ENCODE data around the gene COPZ2.
"Not testable (repeated sequence)": the region's sequence is repeated elsewhere in the genome, so short reads cannot be mapped to it uniquely, and the experiment has no call there.

The COPZ2 gene

DNA sequence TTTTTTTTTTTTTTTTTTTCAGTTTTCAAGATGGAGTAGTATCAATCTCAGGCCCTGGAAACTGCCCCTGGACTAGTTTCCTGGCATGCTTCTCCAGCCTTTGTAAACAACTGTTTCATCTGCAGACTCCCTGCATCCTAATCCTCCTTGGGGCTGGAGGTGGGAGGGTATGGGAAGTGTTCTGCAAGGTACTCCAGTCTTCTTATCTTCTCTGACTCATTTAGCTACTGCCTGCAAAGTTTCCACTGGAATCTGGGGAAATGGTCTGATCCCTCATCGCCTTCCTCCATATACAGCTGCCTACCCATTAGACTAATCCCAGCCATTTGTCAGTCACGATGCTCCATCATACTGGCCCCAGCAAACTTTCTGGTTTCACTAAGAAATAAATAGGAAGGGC lies 21.5 kb downstream of the COPZ2 start:
- Mint-ChIP-seq H3K4me3 (no peak overlapping the region), H3K36me3 (no peaks in the 10 kb centered on the region), H3K4me1 (peaks cover 12% of the 10 kb centered on the region), H3K9me3 (no peaks in the 10 kb centered on the region), H3K27ac (no peak overlapping the region), H3K27me3 (peaks cover 6% of the 10 kb centered on the region)
- DNase-seq (ENCODE audit: low spot score in 2 of 2) (no peak), ATAC-seq (ENCODE audit: low read depth) (no peak)

- Mint-ChIP-seq H3K27me3 (peaks cover 9% of the 10 kb centered on the region), H3K36me3 (no peaks in the 10 kb centered on the region), H3K4me1 (peaks cover 12% of the 10 kb centered on the region), H3K4me3 (no peak overlapping the region), H3K27ac (no peak overlapping the region), H3K9me3 (no peaks in the 10 kb centered on the region)
- DNase-seq (ENCODE audit: low spot score in 2 of 2) (no peak), ATAC-seq (ENCODE audit: low read depth) (no peak)
Observed at GRCh38 chr17:48014595-48015111, 22.9 kb downstream of the COPZ2 start.

- DNase-seq (ENCODE audit: low spot score in 2 of 2) (no peak), ATAC-seq (ENCODE audit: low read depth) (no peak)
- H3K9me3 Mint-ChIP-seq: no peaks in the 10 kb centered on the region
- H3K27ac Mint-ChIP-seq: no peak overlapping the region
- peaks cover 12% of the 10 kb centered on the region for H3K4me1 Mint-ChIP-seq
- H3K36me3 Mint-ChIP-seq: no peaks in the 10 kb centered on the region
- H3K4me3 Mint-ChIP-seq: no peak overlapping the region
- H3K27me3 Mint-ChIP-seq: peaks cover 10% of the 10 kb centered on the region
Observed at GRCh38 chr17:48013876-48014594, 23.6 kb downstream of the COPZ2 start.

DNA sequence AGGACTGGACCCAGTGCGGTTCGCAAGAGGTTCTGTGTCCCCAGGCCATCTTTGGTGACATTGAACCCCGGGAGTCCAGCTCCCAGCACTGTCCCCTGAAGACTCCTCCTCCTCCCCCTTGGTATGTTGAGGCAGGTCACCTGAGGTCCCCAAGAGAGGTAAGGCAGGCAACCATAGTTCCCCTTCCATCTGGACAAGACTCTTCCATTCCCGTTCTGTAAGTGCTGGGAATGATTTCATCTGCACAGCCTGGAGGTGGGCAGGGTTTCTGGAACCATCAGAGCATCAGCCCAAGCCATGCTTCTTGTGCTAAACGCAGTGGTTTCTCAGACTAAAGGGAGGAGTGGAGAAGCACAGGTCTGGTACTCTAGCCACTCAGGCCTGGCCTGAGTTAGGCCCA lies 24.9 kb downstream of the COPZ2 start:
- H3K4me3 Mint-ChIP-seq: peak overlapping the region; percentile 84
- H3K36me3 Mint-ChIP-seq: no peaks in the 10 kb centered on the region
- H3K27ac Mint-ChIP-seq: no peak overlapping the region
- peaks cover 9% of the 10 kb centered on the region for H3K4me1 Mint-ChIP-seq
- DNase-seq (ENCODE audit: low spot score in 2 of 2) (no peak), ATAC-seq (ENCODE audit: low read depth) (no peak)
- H3K9me3 Mint-ChIP-seq: no peaks in the 10 kb centered on the region
- H3K27me3 Mint-ChIP-seq: peaks cover 12% of the 10 kb centered on the region

DNA sequence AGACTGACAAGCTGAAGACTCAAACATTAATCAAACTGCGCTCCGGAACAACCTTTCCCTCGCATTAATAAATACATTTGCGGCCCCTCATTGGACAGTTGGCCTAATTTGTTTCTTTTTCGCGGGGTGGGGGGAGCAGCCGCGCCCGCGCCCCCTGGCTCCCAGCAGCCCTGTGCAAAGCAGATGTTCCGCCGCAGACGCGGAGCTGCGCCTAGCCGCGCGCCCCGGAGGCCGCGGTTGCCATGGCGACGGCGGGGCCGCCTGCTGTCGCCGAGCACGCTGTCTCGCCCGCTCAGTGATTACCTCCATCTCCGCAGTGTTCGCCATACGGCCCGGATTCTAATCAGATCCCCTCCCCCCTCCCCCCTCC lies 25.5 kb downstream of the COPZ2 start:
- DNase-seq (ENCODE audit: low spot score in 2 of 2) (peak; percentile 70 to 72), ATAC-seq (ENCODE audit: low read depth) (peak; percentile 94)
- Mint-ChIP-seq H3K9me3 (no peaks in the 10 kb centered on the region), H3K4me1 (peaks cover 6% of the 10 kb centered on the region), H3K27ac (no peak overlapping the region), H3K36me3 (no peaks in the 10 kb centered on the region), H3K4me3 (peak overlapping the region; percentile 84), H3K27me3 (peaks cover 12% of the 10 kb centered on the region)

- Mint-ChIP-seq H3K36me3 (no peaks in the 10 kb centered on the region), H3K27ac (peak overlapping the region; percentile 0), H3K4me3 (peak overlapping the region; percentile 84), H3K9me3 (no peaks in the 10 kb centered on the region), H3K27me3 (peaks cover 12% of the 10 kb centered on the region), H3K4me1 (peaks cover 6% of the 10 kb centered on the region)
- DNase-seq (ENCODE audit: low spot score in 2 of 2) (peak; percentile 40 to 41), ATAC-seq (ENCODE audit: low read depth) (peak; percentile 67)
Observed at GRCh38 chr17:48011405-48012150, 26.0 kb downstream of the COPZ2 start.

DNA sequence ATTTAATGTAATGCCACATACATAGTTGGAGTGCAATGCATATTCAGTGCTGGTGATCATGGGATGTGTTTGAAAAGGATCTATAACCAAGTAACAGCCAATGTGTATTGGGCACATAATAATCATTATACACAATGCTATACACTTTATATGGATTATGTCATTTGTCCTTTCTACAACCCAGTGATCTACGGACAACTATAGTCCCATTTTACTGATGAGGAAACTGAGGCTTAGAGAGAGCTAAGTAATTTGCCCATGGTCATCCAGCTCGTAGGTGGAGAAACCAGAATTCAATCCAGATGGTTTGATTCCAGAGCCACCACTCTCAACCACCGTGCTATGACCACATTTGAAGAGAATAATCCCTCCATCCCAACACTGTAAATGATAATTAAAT lies 27.4 kb downstream of the COPZ2 start:
- no peak for DNase-seq (ENCODE audit: low spot score in 2 of 2)
- Mint-ChIP-seq H3K9me3 (no peaks in the 10 kb centered on the region), H3K4me1 (peaks cover 6% of the 10 kb centered on the region), H3K4me3 (no peak overlapping the region), H3K27ac (no peak overlapping the region), H3K36me3 (no peaks in the 10 kb centered on the region), H3K27me3 (peaks cover 12% of the 10 kb centered on the region)
- no peak for ATAC-seq (ENCODE audit: low read depth)

- Mint-ChIP-seq H3K27ac (no peak overlapping the region), H3K27me3 (peaks cover 11% of the 10 kb centered on the region)
- no peak for ATAC-seq (ENCODE audit: low read depth)
Observed at GRCh38 chr17:48006936-48007709, 30.5 kb downstream of the COPZ2 start.

DNA sequence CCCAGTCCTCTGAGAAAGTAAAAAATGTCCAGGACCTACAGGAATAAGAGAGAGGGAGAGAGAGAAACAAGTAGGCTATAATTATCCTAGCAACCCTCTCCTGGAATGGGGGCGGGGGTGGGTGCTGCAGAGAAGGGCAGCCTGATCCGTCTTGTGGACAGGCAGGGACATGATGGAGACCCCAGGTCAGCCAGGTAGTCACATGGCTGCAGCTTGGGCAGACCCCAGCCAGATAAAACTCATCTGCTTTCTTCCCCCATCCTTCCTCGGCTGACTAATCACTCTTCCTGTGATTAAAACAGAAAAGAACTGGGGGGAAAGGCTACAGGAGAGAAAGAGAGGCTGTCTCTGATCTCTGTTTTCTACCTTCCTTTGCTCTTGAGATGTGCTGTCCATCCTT lies 32.6 kb downstream of the COPZ2 start:
- H3K36me3 Mint-ChIP-seq: no peaks in the 10 kb centered on the region
- peaks cover 10% of the 10 kb centered on the region for H3K4me1 Mint-ChIP-seq
- H3K4me3 Mint-ChIP-seq: no peak overlapping the region
- DNase-seq (ENCODE audit: low spot score in 2 of 2) (no peak), ATAC-seq (ENCODE audit: low read depth) (no peak)
- H3K9me3 Mint-ChIP-seq: no peaks in the 10 kb centered on the region
- peaks cover 10% of the 10 kb centered on the region for H3K27me3 Mint-ChIP-seq
- no peak overlapping the region for H3K27ac Mint-ChIP-seq

More at GRCh38 chr17:48006936-48007709, 30.5 kb downstream of the COPZ2 start:
- H3K36me3 Mint-ChIP-seq: no peaks in the 10 kb centered on the region
- peaks cover 16% of the 10 kb centered on the region for H3K4me1 Mint-ChIP-seq
- no peaks in the 10 kb centered on the region for H3K9me3 Mint-ChIP-seq
- no peak overlapping the region for H3K4me3 Mint-ChIP-seq
- no peak for DNase-seq (ENCODE audit: low spot score in 2 of 2)

DNA sequence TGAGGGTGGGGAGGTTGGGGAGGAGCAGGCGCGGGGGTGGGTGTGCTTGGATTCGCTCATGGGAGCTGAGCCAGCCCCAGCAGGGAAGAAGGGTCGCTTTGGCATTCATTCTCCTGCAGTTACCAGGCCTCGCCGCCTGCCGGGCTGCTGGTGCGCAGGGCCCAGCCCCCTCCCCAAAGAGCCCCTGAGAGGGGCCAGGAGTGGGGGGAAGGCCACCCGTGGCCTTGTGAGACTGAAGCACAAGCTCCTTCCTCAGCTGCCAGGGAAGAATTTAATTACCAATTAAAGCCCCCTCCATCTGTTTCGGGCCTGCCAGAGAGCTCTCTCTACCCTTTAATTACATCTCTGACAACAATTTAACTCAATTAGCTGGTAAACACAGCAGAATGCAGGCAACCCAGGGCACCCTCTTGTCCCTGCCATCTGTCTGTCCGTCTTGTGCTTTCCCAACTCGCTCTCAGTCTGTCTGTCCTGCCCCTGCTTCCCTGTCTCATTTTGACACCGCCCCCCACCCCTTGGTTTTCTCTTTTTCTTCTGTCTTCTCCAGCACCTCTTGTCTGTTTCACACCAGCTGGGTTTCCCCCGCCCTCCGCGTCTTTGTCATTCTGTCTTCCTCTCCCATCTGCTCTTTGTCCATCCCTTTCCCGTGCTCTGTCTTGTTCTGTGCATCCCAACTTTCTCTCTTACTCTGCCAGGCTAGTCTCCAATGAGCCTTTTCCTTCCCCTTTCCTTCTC lies 34.0 kb downstream of the COPZ2 start:
- Mint-ChIP-seq H3K9me3 (no peaks in the 10 kb centered on the region), H3K4me1 (peaks cover 10% of the 10 kb centered on the region), H3K4me3 (no peak overlapping the region), H3K27ac (no peak overlapping the region), H3K27me3 (peaks cover 5% of the 10 kb centered on the region), H3K36me3 (no peaks in the 10 kb centered on the region)
- ATAC-seq (ENCODE audit: low read depth) (no peak), DNase-seq (ENCODE audit: low spot score in 2 of 2) (no peak)

DNA sequence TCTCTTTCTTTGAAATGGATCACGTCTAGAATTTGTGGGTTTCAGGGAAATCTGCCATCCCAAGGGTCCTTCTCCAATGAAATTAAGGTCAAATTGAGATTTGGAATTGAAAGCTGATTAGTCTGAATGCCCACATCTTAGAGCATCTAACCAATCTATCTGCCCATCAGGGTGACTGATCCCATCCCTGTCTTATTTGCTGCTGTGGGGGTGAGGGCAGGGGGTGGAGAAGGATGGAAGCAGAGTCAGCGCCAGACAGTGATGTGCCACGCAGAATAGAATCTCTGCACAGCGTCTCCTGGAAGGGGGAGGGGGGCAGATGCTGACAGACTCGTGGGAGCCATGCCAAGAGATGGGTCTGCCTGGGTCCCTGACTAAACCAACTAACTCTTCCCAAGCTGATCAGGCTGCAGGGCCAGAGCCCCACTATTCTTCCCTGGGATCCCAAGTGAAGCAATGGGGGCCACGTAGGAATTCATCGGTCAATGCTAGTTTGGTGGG lies 34.6 kb downstream of the COPZ2 start:
- H3K27me3 Mint-ChIP-seq: peaks cover 3% of the 10 kb centered on the region
- no peaks in the 10 kb centered on the region for H3K36me3 Mint-ChIP-seq
- no peaks in the 10 kb centered on the region for H3K9me3 Mint-ChIP-seq
- H3K27ac Mint-ChIP-seq: no peak overlapping the region
- peaks cover 10% of the 10 kb centered on the region for H3K4me1 Mint-ChIP-seq
- no peak overlapping the region for H3K4me3 Mint-ChIP-seq
- ATAC-seq (ENCODE audit: low read depth) (no peak), DNase-seq (ENCODE audit: low spot score in 2 of 2) (no peak)

GRCh38 chr17:48002266-48002915 lies 35.2 kb downstream of the COPZ2 start:
- no peak for DNase-seq (ENCODE audit: low spot score in 2 of 2)
- H3K9me3 Mint-ChIP-seq: no peaks in the 10 kb centered on the region
- ATAC-seq (ENCODE audit: low read depth): peak; percentile 39
- peaks cover 10% of the 10 kb centered on the region for H3K4me1 Mint-ChIP-seq
- H3K36me3 Mint-ChIP-seq: no peaks in the 10 kb centered on the region
- peaks cover 3% of the 10 kb centered on the region for H3K27me3 Mint-ChIP-seq
- no peak overlapping the region for H3K4me3 Mint-ChIP-seq
- H3K27ac Mint-ChIP-seq: no peak overlapping the region

- not testable (repeated sequence) for H3K27ac Mint-ChIP-seq; DNase-seq (ENCODE audit: low spot score in 2 of 2); H3K9me3 Mint-ChIP-seq; H3K36me3 Mint-ChIP-seq; ATAC-seq (ENCODE audit: low read depth); H3K27me3 Mint-ChIP-seq; H3K4me1 Mint-ChIP-seq; H3K4me3 Mint-ChIP-seq
Observed at GRCh38 chr17:48001657-48002056, 35.9 kb downstream of the COPZ2 start.

Measured in memory B cell (primary cell).